GM12878 (cell line): Measurements from ENCODE around the gene STAM2. TPM values are rescaled to one million over a fixed set of nuclear protein-coding genes. Genes with fewer than 3 reads are reported as not detected.

ENCODE experiments used
- ATAC-seq: fragments of 200-7000 bp; cut with Tn5 transposase; 3 replicates; pipeline ENCODE4 v1.9.1; 2020; ENCODE audit warnings: mild to moderate bottlenecking, moderate library complexity
- BruUV-seq: library from RNA; stranded (reverse); fragments of 400-500 nt; replicated peaks from 2 replicates; lab custom pipeline; 2021; lab: Mats Ljungman, UMichigan
- CTCF ChIA-PET: fragments of 300-600 bp; sonication (Branson Sonifier 250); formaldehyde crosslinking; extraction: SDS; loops from one replicate; lab custom pipeline; 2021; ENCODE audit warnings: inconsistent platforms; lab: Yijun Ruan, JAX
- POLR2A ChIA-PET: fragments of 350-600 bp; formaldehyde crosslinking; extraction: SDS; loops from one replicate; lab custom pipeline; 2021; ENCODE audit warnings: inconsistent platforms; lab: Charles Lee
- RAD21 ChIA-PET: fragments of 300-600 bp; sonication (Branson Sonifier 250); formaldehyde crosslinking; loops from one replicate; lab custom pipeline; 2023; ENCODE audit warnings: antibody characterized with exemption; ENCODE audit not compliant: unreplicated experiment; lab: Charles Lee
- SMC1A ChIA-PET: fragments of 300-600 bp; sonication (Branson Sonifier 250); formaldehyde crosslinking; loops from one replicate; lab custom pipeline; 2023; ENCODE audit not compliant: unreplicated experiment, uncharacterized antibody; lab: Charles Lee
- DNase-seq: peaks from one replicate; pipeline ENCODE4 v3.0.0-alpha.2; 2011; ENCODE audit warnings: low read depth, low spot score
- FAIRE-seq: peaks from 3 replicates; lab custom pipeline; 2011; peaks lifted over from hg19 to GRCh38; lab: Jason Lieb, UNC
- H2AFZ ChIP-seq: 2 replicates; pipeline ENCODE4 v1.6.0; 2011; ENCODE audit warnings: low read depth, low read length, control low read depth; ENCODE audit not compliant: control insufficient read depth
- H3K27ac ChIP-seq: 2 replicates; pipeline ENCODE4 v1.5.1; 2011; ENCODE audit warnings: control low read depth; ENCODE audit not compliant: control insufficient read depth, insufficient read depth
- H3K27me3 ChIP-seq, 2 experiments: replicated peaks in 1 of 2; 2 replicates each; pipeline versions ENCODE4 v1.6.0 to v1.6.1; 2011; ENCODE audit warnings: low read length in 1 of 2; ENCODE audit not compliant: control insufficient read depth in 2 of 2, insufficient read depth in 2 of 2
- H3K36me3 ChIP-seq, 2 experiments: 2 replicates each; pipeline ENCODE4 v1.5.1; 2011; ENCODE audit warnings: low read length in 1 of 2; ENCODE audit not compliant: control insufficient read depth in 2 of 2, insufficient read depth in 2 of 2
- H3K4me1 ChIP-seq: 2 replicates; pipeline ENCODE4 v1.6.1; 2011; ENCODE audit warnings: mild to moderate bottlenecking, low read length, moderate library complexity, mixed read lengths; ENCODE audit not compliant: control insufficient read depth, insufficient read depth
- H3K4me2 ChIP-seq: 2 replicates; pipeline ENCODE4 v1.6.0; 2011; ENCODE audit warnings: control low read depth; ENCODE audit not compliant: control insufficient read depth, insufficient read depth
- H3K4me3 ChIP-seq: fragments of 200-600 bp; sonication (generic); 2 replicates; pipeline ENCODE4 v1.5.1; 2016
- H3K79me2 ChIP-seq: 2 replicates; pipeline ENCODE4 v1.6.0; 2011; ENCODE audit warnings: low read length; ENCODE audit not compliant: control insufficient read depth, insufficient read depth
- H3K9ac ChIP-seq: 2 replicates; pipeline ENCODE4 v1.8.0; 2011; ENCODE audit warnings: low read length, control low read depth, mixed read lengths; ENCODE audit not compliant: control insufficient read depth, insufficient read depth
- H3K9me3 ChIP-seq: replicated peaks from 3 replicates; pipeline ENCODE4 v1.5.1; 2011; ENCODE audit warnings: mild to moderate bottlenecking, low read length; ENCODE audit not compliant: control insufficient read depth, insufficient read depth
- H4K20me1 ChIP-seq: 2 replicates; pipeline ENCODE4 v1.6.0; 2011; ENCODE audit not compliant: control insufficient read depth, insufficient read depth
- BMI1 ChIP-seq: fragments of 450-650 bp; IDR thresholded peaks from 2 replicates; pipeline ENCODE4 v1.6.1; 2016; ENCODE audit warnings: mild to moderate bottlenecking, moderate library complexity, borderline replicate concordance
- MEF2A ChIP-seq: IDR thresholded peaks from 2 replicates; pipeline ENCODE4 v1.6.1; 2011; ENCODE audit warnings: low read depth, mild to moderate bottlenecking, low read length, moderate library complexity; ENCODE audit not compliant: insufficient read depth
- MEF2B ChIP-seq: fragments of 450-650 bp; IDR thresholded peaks from 2 replicates; pipeline ENCODE4 v1.6.1; 2018; ENCODE audit warnings: mild to moderate bottlenecking, moderate library complexity; ENCODE audit not compliant: partially characterized antibody, poor library complexity, severe bottlenecking
- MYC ChIP-seq: IDR thresholded peaks from 2 replicates; pipeline ENCODE4 v1.6.1; 2011; ENCODE audit warnings: mild to moderate bottlenecking, low read length, moderate library complexity, inconsistent platforms; ENCODE audit not compliant: insufficient read depth, insufficient replicate concordance, insufficient read length, severe bottlenecking
- NRF1 ChIP-seq: conservative IDR thresholded peaks from 2 replicates; pipeline ENCODE4 v1.6.1; 2011; ENCODE audit warnings: mild to moderate bottlenecking, low read depth, low read length, improper control_type of control experiment
- POLR2A ChIP-seq: IDR thresholded peaks from 2 replicates; pipeline ENCODE4 v1.6.1; 2011; ENCODE audit warnings: low read depth, mild to moderate bottlenecking, low read length
- POLR2AphosphoS5 ChIP-seq: IDR thresholded peaks from 2 replicates; pipeline ENCODE4 v1.6.1; 2011; ENCODE audit warnings: mild to moderate bottlenecking, low read length, inconsistent platforms
- PRDM15 ChIP-seq: fragments of 450-650 bp; formaldehyde crosslinking; IDR thresholded peaks from 2 replicates; pipeline ENCODE4 v1.4.0; 2020; ENCODE audit warnings: mild to moderate bottlenecking, moderate library complexity
- SPI1 ChIP-seq: IDR thresholded peaks from 2 replicates; pipeline ENCODE4 v1.6.1; 2011; ENCODE audit warnings: low read depth, mild to moderate bottlenecking, low read length, moderate library complexity, borderline replicate concordance; ENCODE audit not compliant: insufficient read depth
- STAT3 ChIP-seq: IDR thresholded peaks from 2 replicates; pipeline ENCODE4 v1.6.1; 2011; ENCODE audit warnings: low read depth, low read length, improper control_type of control experiment
- TCF12 ChIP-seq: IDR thresholded peaks from 2 replicates; pipeline ENCODE4 v1.6.1; 2011; ENCODE audit warnings: low read depth, mild to moderate bottlenecking, low read length
- WGBS: methylation state at CpG from one replicate; pipeline ENCODE4 v1.1.6; 2016; ENCODE audit warnings: low lambda C conversion rate; ENCODE audit not compliant: insufficient replicate concordance, insufficient coverage; ENCODE audit errors: missing lambda C conversion rate; 5-methylcytosine and 5-hydroxymethylcytosine counted together
- in situ Hi-C: fragments of 300-500 bp; cut with MboI; formaldehyde crosslinking; loops from 9 replicates; pipeline ENCODE4 v1.14.3; 2018; ENCODE audit warnings: mixed read lengths
- intact Hi-C: fragments of 100-400 bp; cut with micrococcal nuclease; formaldehyde crosslinking; loops from one replicate; pipeline ENCODE4 v1.14.2; 2022; ENCODE audit not compliant: unreplicated experiment
- polyA plus RNA-seq, 11 experiments: library from polyadenylated mRNA; depleted of rRNA in 4 of 11; unstranded in 6 of 11; stranded (reverse) in 5 of 11; fragments of >200 nt; fragmentation: Nextera tagmentation in 4 of 11; fragmentation: Illumina TruSeq in 1 of 11; extraction: Ambion mirVana in 4 of 11; extraction: Trizol in 1 of 11; gene quantifications; 1 replicate in 1 of 11; 2 replicates in 10 of 11; pipeline versions ENCODE4 v1.2.1 to v1.2.3, GENCODE V29; 2011 to 2016; ENCODE audit warnings: inconsistent platforms in 2 of 11, missing spikeins in 2 of 11, low read depth in 1 of 11
- total RNA-seq, 4 experiments: library from RNA; depleted of rRNA in 3 of 4; stranded (reverse); fragments of >200 nt in 3 of 4; fragmentation: Illumina TruSeq in 1 of 4; extraction: Trizol in 1 of 4; gene quantifications; 2 replicates each; pipeline versions ENCODE4 v1.2.1 to v1.2.3, GENCODE V29; 2013 to 2021
- TF ChIP-seq, protein P1 (sequence below): fragments of 450-650 bp; IDR thresholded peaks from 2 replicates; pipeline ENCODE4 v1.6.1; 2017; ENCODE audit warnings: mild to moderate bottlenecking, low read depth, inconsistent platforms; ENCODE audit not compliant: poor library complexity, severe bottlenecking

Gene STAM2
- total and polyA plus RNA-seq, 10 of the 15 experiments (the other 5 are each of a cell fraction or from before 2014, with no cell fraction given) = 4.4 to 21.6 (median 16.2) TPM

DNA sequence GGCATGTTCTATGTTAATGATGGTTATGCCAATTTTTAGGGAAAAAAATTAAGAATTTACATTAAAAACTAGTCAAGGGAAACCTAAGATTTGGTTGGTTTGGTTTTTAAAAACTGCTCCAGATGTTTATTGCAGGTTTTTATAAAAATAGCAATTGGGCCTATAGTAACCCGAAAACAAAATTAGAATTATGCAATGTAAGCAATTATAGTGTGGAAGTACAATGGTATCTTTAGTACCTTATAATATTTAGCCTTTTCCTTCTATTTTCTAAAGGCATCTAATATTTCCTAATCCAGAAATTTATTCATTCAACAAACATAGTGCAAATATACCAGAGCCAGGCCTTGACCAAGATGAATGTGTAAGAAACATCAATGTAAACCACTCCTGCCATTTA is 104.0 kb downstream of the STAM2 start (continued):
- TF ChIP-seq, protein P1, sequence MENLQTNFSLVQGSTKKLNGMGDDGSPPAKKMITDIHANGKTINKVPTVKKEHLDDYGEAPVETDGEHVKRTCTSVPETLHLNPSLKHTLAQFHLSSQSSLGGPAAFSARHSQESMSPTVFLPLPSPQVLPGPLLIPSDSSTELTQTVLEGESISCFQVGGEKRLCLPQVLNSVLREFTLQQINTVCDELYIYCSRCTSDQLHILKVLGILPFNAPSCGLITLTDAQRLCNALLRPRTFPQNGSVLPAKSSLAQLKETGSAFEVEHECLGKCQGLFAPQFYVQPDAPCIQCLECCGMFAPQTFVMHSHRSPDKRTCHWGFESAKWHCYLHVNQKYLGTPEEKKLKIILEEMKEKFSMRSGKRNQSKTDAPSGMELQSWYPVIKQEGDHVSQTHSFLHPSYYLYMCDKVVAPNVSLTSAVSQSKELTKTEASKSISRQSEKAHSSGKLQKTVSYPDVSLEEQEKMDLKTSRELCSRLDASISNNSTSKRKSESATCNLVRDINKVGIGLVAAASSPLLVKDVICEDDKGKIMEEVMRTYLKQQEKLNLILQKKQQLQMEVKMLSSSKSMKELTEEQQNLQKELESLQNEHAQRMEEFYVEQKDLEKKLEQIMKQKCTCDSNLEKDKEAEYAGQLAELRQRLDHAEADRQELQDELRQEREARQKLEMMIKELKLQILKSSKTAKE = no peak
- TF ChIP-seq NRF1 (no peak), POLR2AphosphoS5 (no peak), POLR2A (no peak), STAT3 (no peak), TCF12 (no peak)

GRCh38 chr2:152071092-152071491 is 104.5 kb downstream of the STAM2 start:
- ChIA-PET POLR2A (no interaction called here), SMC1A (no interaction called here), RAD21 (no interaction called here), CTCF (no interaction called here)
- FAIRE-seq = no peak
- Histone ChIP-seq H3K27me3 (no peaks in the 10 kb centered on the region), H3K79me2 (no peaks in the 10 kb centered on the region), H4K20me1 (no peaks in the 10 kb centered on the region), H3K4me3 (no peak overlapping the region), H3K4me2 (peak overlapping the region; percentile 82), H2AFZ (peak overlapping the region; percentile 53), H3K27ac (peak overlapping the region; percentile 24), H3K9ac (no peak overlapping the region), H3K4me1 (peaks cover 11% of the 10 kb centered on the region), H3K36me3 (no peaks in the 10 kb centered on the region), H3K9me3 (no peaks in the 10 kb centered on the region)
- TF ChIP-seq MEF2B (peak; percentile 12), MEF2A (0 out of 2 replicates have a peak, but pooled peaks have one; percentile 50), BMI1 (peak; percentile 68; the same call in 1 of the 2 replicates), SPI1 (peak; percentile 42), MYC (no peak), PRDM15 (no peak)
- BruUV-seq = no TSS peak
- peak; percentile 49; the same call in 2 of the 3 replicates for ATAC-seq
- DNase-seq = no peak
- in situ Hi-C loops = no loop called here
- intact Hi-C loops = no loop called here
- 0% methylated on average over 1 of the region's 1 CpG for WGBS
